Neutrophil (primary cell): ENCODE results near the gene ADCY7.

Experiments used
- H3K27ac ChIP-seq: fragments of 200-600 bp; sonication (generic); 2 replicates; pipeline ENCODE4 v1.5.1; 2016; ENCODE audit warnings: mild to moderate bottlenecking, moderate library complexity
- H3K27me3 ChIP-seq: fragments of 200-600 bp; sonication (generic); 2 replicates; pipeline ENCODE4 v1.6.0; 2016; ENCODE audit warnings: mild to moderate bottlenecking
- H3K36me3 ChIP-seq: fragments of 200-600 bp; sonication (generic); 2 replicates; pipeline ENCODE4 v1.5.1; 2017
- H3K4me1 ChIP-seq, 2 experiments: fragments of 200-600 bp in 1 of 2; sonication (generic) in 1 of 2; 1 replicate in 1 of 2; 2 replicates in 1 of 2; pipeline versions ENCODE4 v1.5.1 to v1.6.1; 2013 to 2016; ENCODE audit warnings: low read depth in 1 of 2, low read length in 1 of 2, mild to moderate bottlenecking in 1 of 2, moderate library complexity in 1 of 2; ENCODE audit not compliant: control insufficient read depth in 1 of 2, insufficient read depth in 1 of 2
- H3K4me3 ChIP-seq, 2 experiments: fragments of 200-600 bp in 1 of 2; sonication (generic) in 1 of 2; 1 replicate in 1 of 2; 2 replicates in 1 of 2; pipeline ENCODE4 v1.5.1; 2013 to 2016; ENCODE audit warnings: low read depth in 1 of 2, low read length in 1 of 2, mild to moderate bottlenecking in 1 of 2, moderate library complexity in 1 of 2
- H3K9me3 ChIP-seq: fragments of 200-600 bp; sonication (generic); 2 replicates; pipeline ENCODE4 v1.5.1; 2016
- CTCF ChIP-seq: fragments of 200-600 bp; sonication (generic); IDR thresholded peaks from 2 replicates; pipeline ENCODE4 v1.5.1; 2016; ENCODE audit warnings: antibody characterized with exemption

The ADCY7 gene

DNA sequence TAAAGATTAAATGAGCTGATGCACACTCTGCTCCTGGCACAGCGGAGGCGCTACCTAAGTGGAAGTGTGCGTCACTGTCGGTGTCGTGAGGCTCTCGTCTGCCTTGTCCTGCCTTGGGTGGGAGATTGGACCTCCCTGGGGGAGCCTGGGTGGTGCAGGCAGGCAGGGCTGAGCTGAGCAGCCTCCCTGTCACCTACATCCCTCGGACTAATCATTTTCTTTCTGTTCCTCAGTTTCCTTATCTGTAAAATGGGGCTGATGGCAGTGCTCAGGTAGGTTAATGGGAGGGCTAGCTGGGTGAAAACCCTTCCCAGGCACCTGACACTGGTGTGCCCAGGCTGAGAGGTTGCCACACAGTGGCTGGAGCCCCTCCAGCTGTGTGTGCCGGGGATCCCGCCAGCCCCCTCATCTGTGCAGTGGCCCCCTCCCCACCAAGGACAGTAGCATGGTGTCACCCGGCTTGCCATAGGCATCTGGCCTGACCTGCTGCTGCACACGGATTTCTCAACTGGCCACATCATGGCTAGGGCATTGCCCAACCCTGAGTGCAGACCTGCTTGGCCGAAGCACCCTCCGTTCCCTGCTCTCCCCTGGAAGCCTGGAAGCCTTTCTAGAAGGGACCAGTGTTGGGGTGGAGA, 4.3 kb downstream of the ADCY7 start:
- H3K4me3 ChIP-seq = peak overlapping the region in 1 of 2 experiments; percentile 6
- no peaks in the 10 kb centered on the region for H3K9me3 ChIP-seq
- H3K27me3 ChIP-seq = no peaks in the 10 kb centered on the region
- H3K36me3 ChIP-seq = no peaks in the 10 kb centered on the region
- H3K27ac ChIP-seq = peak overlapping the region; percentile 55
- TF ChIP-seq CTCF = no peak
- peaks cover 72 to 73% of the 10 kb centered on the region in 2 experiments for H3K4me1 ChIP-seq

- Histone ChIP-seq H3K9me3 (no peaks in the 10 kb centered on the region), H3K36me3 (no peaks in the 10 kb centered on the region), H3K27ac (peak overlapping the region; percentile 95), H3K4me1 (peaks cover 75 to 78% of the 10 kb centered on the region in 2 experiments), H3K4me3 (peak overlapping the region in 1 of 2 experiments; percentile 6), H3K27me3 (no peaks in the 10 kb centered on the region)
- TF ChIP-seq CTCF = no peak
Measured at GRCh38 chr16:50271148-50272041, 5.0 kb downstream of the ADCY7 start.

DNA sequence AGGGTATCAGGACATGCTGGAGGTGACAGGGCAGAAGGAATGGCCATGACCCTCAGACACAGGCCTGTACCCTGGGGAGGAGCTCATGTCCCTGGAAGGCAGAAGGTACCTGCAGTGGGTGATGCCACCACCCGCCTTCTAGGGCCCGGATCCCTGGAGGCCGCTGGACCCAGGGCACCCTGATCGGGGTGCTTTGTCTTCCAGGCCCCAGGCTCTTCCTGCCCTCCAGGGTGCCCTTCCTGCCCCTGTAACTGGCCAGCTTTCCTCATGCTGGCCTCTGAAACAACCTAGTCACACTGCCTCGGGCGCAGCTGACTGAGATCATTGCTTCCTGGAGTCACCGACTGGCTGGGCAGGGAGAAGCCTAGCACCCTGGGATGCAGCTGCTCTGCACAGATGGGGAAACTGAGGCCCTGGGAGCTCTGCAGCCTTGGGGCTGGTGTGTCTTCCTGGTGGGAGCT, 5.8 kb downstream of the ADCY7 start:
- no peaks in the 10 kb centered on the region for H3K9me3 ChIP-seq
- no peaks in the 10 kb centered on the region for H3K27me3 ChIP-seq
- no peaks in the 10 kb centered on the region for H3K36me3 ChIP-seq
- H3K4me1 ChIP-seq = peaks cover 75 to 78% of the 10 kb centered on the region in 2 experiments
- no peak for TF ChIP-seq CTCF
- H3K27ac ChIP-seq = peak overlapping the region; percentile 95
- no peak overlapping the region for H3K4me3 ChIP-seq

GRCh38 chr16:50272687-50273381, 6.5 kb downstream of the ADCY7 start:
- no peak for TF ChIP-seq CTCF
- peak overlapping the region; percentile 95 for H3K27ac ChIP-seq
- H3K36me3 ChIP-seq = no peaks in the 10 kb centered on the region
- H3K4me3 ChIP-seq = no peak overlapping the region
- peaks cover 71 to 73% of the 10 kb centered on the region in 2 experiments for H3K4me1 ChIP-seq
- no peaks in the 10 kb centered on the region for H3K9me3 ChIP-seq
- H3K27me3 ChIP-seq = no peaks in the 10 kb centered on the region

DNA sequence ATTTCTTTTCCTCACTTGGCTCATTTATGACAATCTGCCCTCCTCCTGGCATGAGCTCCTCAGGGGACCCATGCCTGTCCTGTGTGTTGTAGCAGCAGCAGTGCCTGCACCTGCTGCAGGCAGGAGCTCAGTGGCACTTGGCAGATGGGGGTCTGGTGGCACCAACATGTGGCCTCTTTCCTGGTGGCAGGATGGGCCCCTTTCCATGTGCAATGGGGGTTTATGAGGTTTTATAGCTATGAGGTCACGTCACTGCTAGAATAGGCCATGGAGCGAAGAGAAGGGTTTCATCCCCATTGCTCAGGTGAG, 7.0 kb downstream of the ADCY7 start:
- Histone ChIP-seq H3K36me3 (no peaks in the 10 kb centered on the region), H3K27ac (peak overlapping the region; percentile 95), H3K27me3 (no peaks in the 10 kb centered on the region), H3K4me3 (peak overlapping the region in 1 of 2 experiments; percentile 87), H3K9me3 (no peaks in the 10 kb centered on the region), H3K4me1 (peaks cover 68 to 69% of the 10 kb centered on the region in 2 experiments)
- TF ChIP-seq CTCF = no peak
